Activated CD8-positive, alpha-beta memory T cell treated with anti-CD3 and anti-CD28 coated beads, Interleukin-2, amount 50 U/mL, for 1 hour (primary cell): ENCODE data around the gene RSPH1.
A peak's percentile ranks its signal among the peaks of the same experiment; 100 is the strongest.

Experiments used
- DNase-seq: peaks from one replicate; pipeline ENCODE4 v3.0.0-alpha.2; 2020; ENCODE audit errors: extremely low read depth

Gene RSPH1

DNA sequence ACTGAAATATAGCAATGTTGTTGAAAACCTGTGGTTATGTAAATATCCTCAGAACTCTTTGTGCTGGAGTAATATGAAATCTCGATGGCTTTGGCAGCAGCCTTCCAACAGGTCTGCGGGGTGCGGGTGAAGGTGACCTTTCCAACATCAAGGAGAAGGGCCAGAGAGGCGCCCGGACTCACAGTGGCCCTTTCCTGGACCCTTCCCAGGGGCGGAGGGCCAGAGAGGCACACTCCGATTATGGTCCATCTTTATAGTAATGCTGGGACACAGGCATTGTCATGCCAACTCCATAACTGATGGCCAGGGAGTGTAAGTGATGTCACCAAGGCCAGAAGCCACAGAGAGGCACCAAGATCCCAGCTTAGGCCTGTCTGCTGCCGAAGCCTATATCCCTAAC, 35.7 kb upstream of the RSPH1 start:
- DNase-seq: no peak

DNA sequence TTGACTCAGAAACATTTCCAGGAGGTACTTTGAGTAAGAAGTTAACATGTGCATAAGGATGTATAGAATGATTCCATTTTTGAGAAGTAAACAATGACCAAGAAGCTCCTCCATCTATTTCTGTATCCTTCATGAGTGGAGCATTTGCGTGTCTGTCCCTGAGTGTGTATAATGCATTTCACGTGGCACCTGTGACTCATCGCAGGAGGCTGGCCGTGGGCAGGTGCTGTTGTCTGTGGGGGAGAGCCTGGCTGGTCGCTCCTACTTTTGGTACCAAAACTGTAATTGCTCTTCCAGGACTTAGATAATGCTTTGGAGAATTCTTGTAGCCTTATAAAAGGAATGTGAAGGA, 34.1 kb upstream of the RSPH1 start:
- DNase-seq: no peak

DNA sequence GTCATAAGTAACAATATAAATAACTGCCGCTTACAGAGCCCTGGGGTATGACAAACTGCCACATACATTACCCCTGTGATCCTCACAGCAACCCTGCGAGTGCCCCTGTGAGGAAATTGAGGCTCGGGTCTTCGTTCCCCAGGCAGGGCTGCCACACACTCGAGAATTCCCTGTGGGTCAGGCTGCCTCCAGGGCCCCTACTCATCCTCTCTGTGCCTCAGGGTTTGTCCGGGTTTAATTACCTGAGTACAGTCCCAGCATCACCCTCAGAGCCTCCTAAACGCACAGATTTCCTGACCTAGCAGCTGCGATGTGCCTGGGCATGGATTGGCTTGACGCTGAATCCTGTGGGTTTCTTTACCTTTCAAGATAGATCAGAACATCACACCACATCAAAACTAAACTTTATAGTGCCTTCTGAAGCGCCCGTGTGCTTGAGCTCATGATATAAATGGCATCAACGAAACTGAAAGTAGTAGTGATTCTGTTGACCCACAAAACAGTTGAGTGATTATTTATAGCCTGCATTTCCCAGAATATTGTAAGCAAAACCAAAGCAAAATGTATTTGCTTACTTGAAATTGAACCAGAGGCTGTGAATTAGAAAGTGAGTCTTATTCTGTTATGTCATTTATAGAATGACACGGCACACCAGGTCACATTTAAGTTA, 31.6 kb upstream of the RSPH1 start:
- DNase-seq: peak; percentile 20

DNA sequence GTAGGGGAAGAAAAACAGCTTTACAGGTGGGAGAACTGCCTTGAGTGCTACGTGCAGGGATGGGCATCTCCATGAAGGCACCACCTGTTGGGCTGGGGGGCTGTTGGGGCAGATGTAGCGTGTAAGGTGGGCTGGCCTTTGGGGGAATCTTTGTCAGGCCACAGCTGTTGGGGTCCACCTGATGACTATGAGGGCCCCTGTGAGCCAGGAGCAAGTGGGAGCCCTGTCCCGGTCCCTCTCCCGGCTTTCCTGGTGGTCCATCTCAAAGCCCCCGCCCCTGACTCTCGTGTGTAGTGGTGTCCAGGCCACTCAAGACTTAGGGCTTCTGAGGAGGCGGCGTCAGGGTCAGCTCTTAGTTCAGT, 31.1 kb upstream of the RSPH1 start:
- DNase-seq: no peak

DNA sequence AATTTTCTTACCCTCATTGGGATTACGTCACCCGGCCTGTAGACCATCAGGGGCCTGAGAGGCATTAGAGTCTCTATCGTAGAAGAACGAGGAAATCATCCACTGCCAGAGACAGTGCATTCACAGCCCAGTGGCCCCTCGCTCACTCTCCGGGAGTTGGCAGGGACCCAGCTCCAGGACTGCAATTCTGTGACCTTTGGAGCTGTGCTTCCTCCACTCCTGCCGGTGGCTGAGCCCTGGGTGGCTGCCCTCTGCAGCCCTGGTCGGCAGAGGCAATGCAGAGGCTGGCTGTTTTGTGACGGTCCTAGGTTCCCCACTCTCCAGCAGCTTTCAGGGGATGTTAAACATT, 30.3 kb upstream of the RSPH1 start:
- no peak for DNase-seq

DNA sequence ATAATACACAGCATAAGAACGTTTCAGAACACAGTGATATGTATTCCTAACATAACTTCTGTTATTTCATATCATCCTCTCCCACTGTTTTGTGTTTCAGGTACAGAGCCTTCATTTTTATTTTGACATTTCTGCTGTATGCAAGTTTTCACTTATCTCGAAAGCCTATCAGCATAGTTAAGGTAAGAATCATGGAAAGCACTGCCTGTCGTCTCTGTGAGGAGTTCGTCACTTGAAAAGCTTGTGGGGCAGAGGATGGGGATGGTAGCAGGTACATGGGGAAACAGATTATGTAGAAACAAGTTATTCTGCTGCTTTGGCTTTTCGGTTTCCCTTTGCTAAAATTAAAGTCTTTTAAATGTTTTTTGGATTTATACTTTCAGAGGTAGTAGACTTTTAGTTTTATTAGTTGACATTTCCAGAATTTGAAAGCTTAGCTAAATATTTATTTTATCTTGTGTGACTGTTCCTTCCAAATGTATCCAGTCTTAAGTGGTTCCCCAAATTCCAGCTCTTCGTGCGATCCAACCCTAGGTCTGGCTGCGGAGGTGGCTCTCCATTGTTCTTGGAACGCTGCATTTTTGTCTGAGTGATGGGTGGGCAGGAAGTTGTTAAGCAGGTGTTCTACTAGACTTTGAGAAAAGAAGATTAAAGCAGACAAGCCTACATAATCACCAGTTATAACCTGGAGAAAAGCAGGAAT, 29.8 kb upstream of the RSPH1 start:
- no peak for DNase-seq

DNA sequence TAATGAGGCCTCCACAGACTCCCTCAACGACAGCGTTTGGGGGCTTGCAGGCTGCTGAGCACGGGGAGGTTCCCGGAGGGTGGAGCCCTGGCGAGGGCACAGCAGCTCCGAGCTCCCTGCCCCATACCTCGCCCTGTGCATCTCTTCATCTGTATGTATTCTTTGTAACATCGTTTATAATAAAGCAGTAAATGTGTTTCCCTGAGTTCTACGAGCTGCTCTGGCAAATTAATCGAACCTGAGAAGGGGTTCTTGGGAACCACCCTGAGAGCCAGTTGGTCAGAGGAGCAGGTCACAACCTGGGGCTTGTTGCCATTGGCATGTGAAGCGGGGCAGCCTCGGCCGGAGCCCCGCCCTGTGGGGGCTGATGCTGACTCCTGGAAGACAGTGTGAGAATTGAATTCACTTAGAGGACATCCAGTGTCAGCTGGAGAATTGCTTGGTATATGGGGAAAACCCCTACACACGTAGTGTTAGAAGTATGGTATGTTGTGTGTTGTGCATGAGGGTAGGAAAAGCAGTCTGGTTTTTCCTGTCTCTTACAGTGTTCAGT, 29.1 kb upstream of the RSPH1 start:
- DNase-seq: no peak

DNA sequence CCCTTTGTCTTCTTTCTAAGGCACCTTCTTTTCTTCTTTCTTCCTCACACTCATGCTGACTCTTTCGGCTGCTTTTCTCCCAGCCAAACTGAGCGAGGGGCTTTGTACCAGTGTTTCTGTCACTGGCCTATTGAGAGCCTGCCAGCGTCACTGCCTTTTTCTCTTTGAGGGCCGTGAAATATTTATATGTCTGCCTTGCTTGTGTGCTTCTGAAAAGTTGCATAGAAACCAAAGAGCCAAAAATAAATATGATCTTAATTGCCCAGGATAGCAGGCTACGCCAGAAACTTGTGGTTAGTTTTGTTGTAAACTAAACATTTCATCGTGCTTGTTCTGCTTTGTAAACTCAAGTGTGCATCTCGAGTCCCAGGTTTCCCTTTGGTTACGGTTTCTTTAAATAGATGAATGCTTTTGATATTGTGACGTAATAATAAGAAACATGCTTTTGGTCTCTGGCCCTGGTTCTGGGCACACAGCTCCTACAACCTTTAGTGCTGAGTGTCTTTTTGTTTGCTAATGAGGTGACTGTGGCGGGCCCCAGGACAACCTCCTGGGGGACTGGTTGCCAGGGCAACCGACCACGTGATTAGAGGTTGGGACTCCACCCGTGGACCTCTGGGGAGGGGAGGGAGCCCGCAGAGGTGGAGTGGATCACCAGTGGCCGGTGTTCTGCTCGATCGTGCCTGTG, 28.5 kb upstream of the RSPH1 start:
- DNase-seq: peak; percentile 33

DNA sequence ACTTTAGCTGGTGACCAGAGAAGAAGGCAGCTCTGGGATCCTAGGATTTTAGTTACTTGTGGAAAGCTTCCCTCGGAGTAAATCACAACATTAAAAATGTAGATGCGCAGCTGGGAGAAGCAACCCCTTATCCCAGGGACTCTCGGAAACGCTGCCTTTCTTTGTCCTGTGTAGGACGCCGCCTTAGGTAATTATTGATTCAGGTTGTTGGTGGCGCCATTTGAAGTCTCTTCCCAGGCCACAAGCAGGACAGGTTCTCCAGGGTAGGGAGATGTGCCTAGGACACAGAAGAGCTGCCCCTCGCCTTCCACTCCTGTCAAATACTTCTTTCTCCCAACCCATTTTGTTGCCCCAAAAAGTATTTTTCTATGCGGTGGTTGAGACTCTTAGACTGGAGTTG, 27.9 kb upstream of the RSPH1 start:
- DNase-seq: no peak

DNA sequence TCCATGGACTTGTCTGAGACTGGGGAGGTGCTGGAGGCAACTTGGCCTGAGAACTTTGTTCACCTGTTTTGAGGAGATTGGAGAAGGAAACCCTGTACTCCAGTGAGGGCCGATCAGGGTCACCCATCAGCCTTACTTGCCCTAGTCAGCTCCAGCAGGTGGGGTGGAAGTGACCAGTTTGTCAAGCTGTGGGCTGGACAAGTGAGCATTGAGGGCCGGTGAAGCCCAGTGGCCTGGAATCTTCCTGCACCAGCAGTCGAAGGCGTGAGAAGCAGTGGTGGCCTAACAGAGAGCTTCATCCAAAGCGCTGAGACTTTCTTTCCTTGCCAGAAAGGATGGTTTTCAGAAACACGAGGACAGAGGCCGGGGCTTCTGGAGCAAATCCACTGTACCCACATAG, 27.2 kb upstream of the RSPH1 start:
- DNase-seq: no peak

DNA sequence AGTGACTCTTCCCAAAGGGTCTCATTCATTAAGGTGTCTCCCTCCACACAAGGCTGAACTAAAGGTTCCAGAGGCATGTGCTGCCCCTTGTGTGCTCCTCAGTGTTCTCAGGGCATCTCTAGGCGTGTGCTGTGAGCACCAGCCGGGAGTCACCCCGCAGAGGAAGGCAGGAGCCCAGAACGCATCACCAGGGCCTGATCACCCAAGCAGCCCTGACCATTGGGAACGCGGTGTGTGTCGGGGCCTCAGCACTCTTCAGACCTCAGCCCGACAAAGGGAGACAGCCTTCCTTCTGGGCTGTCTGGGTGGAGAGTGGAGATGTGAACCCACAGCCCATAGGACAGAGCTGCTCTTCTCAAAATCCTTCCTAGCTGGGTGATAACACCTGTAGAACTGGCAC, 26.7 kb upstream of the RSPH1 start:
- DNase-seq: no peak

DNA sequence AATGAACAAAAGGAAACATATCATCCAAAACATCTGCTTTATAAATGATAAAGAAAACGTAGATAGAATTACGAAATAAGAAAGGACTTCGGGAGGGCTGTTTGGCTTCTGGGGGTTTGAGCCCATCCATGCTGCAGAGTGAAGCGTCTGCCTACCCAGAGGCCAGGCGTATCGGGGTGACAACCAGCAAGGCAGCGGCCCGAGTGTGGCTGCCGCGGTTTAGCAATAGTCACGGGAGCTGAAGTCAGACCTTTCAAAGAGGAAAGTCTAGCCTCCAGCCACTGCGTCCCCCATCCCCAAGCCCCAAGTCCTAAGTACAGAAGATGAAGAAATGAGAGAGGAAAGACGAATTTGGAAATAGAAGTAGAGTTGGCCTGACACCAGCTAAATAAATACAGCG, 26.2 kb upstream of the RSPH1 start:
- no peak for DNase-seq

DNA sequence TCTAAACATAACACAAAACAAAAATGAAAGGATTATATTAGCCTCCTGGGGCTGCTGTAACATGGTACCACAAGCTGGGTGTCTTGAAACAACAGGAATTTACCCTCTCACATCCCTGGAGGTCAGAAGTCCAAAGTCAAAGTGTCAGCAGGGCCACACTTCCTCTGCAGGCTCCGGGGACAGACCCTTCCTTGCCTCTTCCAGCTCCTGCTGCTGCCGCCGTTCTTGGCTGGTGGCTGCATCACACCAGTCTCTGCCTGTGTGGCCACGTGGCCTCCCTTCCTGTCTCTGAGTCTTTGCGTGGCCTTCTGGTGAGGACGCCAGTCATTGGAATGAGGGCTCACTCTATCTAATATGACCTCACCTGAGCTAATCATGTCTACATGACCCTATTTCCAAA, 25.8 kb upstream of the RSPH1 start:
- DNase-seq: no peak

DNA sequence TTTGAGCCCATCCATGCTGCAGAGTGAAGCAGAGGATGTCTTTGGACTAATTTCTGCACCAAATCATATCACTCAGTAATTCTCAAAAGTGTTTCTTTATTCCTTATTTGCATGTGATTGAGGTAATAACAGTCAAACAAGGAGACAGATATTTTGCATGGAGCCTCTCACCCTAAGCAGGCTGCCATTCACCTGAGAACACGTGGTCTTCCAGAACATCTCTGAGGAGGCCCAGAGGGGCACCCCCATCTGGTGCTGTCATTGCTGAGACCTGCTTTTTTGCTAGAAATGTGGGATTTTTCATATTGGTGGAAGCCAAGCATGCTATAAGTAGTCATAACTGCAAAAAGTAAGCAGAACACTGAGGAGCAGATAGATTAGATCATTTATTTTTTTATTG, 25.4 kb upstream of the RSPH1 start:
- no peak for DNase-seq

DNA sequence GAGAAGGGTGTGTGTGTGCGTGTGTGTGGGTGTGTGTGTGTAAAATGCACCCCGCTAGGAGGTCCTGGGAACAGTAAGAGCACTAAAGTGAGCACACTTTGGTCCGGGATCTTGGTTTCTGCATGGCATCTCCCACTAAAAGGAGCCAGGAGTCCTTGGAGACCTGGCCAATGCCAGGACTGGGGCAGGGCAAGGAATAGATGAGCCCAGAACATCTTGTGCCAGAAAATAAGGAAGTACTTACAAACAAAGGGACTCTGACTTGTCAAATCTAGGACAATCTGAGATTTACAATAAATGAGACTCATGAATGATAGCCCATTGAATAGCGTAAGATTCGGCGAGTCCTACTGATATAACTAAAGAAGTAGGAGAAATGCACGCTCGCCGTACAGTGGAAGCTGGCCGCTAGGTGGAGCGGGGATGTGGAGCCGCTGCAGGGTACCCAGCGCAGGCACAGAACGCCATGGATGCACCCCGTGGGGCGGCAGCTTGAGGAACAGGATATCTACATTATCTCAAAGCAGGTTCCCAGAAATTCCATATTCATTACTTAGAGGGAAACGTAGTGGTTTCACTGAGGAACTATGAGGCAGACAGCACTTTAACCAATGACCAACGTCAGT, 24.7 kb upstream of the RSPH1 start:
- DNase-seq: no peak

DNA sequence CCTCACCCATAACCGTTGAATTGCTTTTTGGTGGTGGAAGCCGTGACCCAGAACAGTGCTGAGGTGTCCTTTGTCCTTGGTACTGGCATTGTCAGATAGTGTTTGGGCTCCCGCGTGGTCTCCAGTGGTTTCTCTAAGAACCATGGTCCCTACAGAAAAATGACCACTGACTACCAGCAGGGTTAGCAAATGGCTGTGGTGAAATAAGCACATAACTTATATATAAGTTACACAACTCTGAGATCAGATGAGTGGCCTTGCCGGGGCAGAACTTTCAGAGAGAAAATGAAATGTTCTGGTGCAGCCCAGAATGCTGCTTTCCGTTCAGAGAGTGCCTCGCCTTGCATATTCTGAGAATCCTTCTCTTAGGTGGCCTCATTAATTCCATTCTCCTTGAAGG, 22.6 kb upstream of the RSPH1 start:
- no peak for DNase-seq

DNA sequence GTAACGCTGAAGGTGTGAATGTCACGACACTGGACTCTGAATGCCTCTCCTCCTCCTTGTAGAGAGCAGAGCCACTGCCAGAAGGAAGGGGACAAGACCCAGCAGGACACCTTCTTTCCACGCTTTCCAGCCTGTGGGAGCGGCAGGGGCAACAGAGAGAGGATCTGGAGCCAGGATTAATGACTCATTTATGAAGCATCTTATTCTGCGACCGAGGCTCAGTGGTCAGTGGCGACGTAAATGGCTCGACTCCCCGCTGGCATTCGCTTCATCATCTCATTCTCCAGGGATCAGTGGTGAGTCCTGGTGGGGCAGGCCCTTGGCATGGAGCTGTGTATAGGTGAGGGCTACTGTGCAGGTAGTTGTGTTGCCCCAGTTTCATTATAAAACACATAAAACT, 22.2 kb upstream of the RSPH1 start:
- no peak for DNase-seq

DNA sequence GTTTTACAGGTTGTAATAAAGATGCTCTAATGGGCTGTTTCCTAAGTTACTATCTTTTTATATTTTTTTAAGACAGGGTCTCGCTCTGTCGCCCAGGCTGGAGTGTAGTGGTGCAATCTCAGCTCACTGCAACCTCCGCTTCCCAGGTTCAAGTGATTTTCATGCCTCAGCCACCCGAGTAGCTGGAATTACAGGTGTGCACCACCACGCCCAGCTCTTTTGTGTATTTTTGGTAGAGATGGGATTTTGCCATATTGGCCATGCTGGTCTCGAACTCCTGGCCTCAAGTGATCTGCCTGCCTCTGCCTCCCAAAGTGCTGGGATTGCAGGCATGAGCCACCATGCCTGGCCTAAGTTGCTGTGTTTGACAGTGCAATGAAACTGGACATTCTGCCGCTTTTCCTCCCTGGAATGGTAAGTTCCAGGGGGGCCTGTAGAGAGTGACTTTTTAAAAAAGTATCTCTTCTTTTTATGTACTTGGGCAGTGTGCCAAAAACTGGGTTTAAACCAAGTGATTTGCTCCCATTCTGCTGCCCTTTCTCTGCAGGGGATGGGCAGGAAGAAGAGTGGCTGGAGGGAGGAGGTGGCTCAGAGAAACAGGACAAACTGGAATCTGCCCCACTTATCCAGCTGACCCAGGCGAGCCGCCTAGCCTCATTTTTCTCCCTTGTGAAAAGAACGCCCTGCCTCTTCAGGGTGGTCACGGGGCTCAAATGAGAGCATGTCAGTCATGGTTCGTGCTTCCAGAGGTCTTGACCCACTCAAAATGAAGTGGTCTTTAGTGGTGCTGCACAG, 19.9 kb upstream of the RSPH1 start:
- DNase-seq: no peak

DNA sequence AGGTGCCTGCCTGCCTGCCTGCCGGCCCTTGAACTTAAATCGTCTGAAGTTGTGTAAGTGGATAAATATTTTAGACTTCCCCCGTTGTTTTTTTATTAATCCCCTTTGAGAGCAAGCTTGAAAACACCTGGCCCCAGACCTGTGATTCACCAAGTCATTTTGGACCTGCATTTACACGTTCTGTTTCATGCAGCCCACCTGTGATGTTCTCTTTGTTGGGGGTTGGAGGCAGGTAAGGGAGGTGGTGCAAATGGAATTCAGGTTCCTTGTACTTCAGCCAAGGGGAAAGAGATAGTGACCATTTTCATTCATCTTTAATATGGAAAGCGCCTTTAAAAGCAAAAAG, 18.8 kb upstream of the RSPH1 start:
- DNase-seq: no peak

DNA sequence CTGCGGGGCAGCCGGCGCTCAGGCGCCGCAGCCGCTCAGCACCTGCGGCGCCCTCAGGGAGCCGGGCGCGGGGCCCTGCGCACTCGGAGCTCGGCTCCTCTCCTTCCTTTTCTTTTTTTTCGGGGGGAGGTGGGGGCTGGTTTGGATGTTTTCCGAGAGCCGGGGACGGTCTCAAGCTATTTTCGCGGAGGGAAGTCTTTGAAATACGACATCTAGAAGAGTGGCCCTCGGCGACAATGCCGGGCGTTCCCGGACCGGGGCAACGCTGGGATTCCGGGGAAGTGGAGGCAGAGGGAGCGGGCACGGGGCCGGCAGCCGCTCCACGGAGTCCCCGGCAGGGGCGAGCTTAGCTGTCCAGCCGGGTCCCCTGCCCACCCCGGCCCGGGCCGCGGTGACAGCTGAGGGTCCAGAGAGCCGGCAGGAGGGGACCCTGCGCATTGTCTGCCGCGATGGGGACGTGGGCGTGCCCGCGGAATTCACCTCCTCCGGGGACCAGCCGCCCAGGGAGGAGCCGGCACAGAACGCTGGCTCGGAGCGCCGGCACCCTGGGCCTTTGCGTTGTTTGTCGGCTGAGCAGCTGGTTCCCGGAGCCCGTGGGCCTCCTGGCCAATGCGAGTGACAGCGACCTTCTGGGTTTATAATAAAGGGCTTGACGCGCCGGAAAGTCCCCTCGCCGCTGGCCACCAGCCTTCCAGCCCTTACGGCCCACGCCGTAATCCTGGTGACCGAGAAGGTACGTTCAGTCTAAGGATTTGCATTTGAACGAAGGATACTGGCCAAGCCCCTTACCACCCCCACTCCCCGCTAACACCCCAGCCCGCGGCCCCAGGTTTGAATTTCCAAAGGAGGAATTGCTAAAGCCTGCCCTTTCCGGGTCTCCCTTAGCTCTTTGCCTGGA, 18.2 kb upstream of the RSPH1 start:
- DNase-seq: no peak
